HEK293 (cell line): Measurements from ENCODE around the gene TESK2.
A peak's percentile ranks its signal among the peaks of the same experiment; 100 is the strongest.

Source experiments
- CTCF ChIA-PET: fragments of 350-600 bp; formaldehyde crosslinking; extraction: SDS; loops from one replicate; lab custom pipeline; 2021; ENCODE audit warnings: antibody characterized with exemption; lab: Yijun Ruan, JAX
- POLR2A ChIA-PET: fragments of 300-600 bp; formaldehyde crosslinking; extraction: SDS; loops from one replicate; lab custom pipeline; 2020; ENCODE audit warnings: antibody characterized with exemption, inconsistent platforms; lab: Yijun Ruan, JAX
- H3K27ac ChIP-seq: fragments of 200-500 bp; sonication (Bioruptor generic); 2 replicates; pipeline ENCODE4 v1.5.1; 2014; ENCODE audit warnings: low read depth, low read length, control low read depth, inconsistent platforms; ENCODE audit errors: extremely low read depth
- H3K36me3 ChIP-seq, 2 experiments: fragments of 200-500 bp in 1 of 2; sonication (Bioruptor generic) in 1 of 2; 1 replicate in 1 of 2; 2 replicates in 1 of 2; pipeline ENCODE4 v1.5.1; 2014 to 2017; ENCODE audit warnings: inconsistent platforms in 2 of 2, low read length in 2 of 2; ENCODE audit not compliant: control insufficient read depth in 2 of 2, insufficient read depth in 1 of 2
- H3K4me1 ChIP-seq: fragments of 200-500 bp; sonication (Bioruptor generic); 2 replicates; pipeline ENCODE4 v1.5.1; 2014; ENCODE audit warnings: mild to moderate bottlenecking, low read length, inconsistent platforms; ENCODE audit not compliant: control insufficient read depth, insufficient read depth
- H3K4me3 ChIP-seq: 2 replicates; pipeline ENCODE4 v1.5.1; 2011; ENCODE audit warnings: low read depth, mild to moderate bottlenecking, control low read depth, low read length, moderate library complexity
- H3K9me3 ChIP-seq: fragments of 200-500 bp; sonication (Bioruptor generic); 2 replicates; pipeline ENCODE4 v1.5.1; 2014; ENCODE audit warnings: low read depth, low read length, inconsistent platforms; ENCODE audit not compliant: control insufficient read depth, insufficient read depth
- AEBP2 ChIP-seq: fragments of 450-650 bp; formaldehyde crosslinking; IDR thresholded peaks from 2 replicates; pipeline ENCODE4 v1.5.1; 2016; ENCODE audit warnings: missing biosample characterization, missing genetic modification characterization, borderline replicate concordance
- CTCF ChIP-seq: fragments of 450-650 bp; formaldehyde crosslinking; IDR thresholded peaks from 2 replicates; pipeline ENCODE4 v1.5.1; 2016; ENCODE audit warnings: missing biosample characterization, missing genetic modification characterization
- PRDM1 ChIP-seq: fragments of 450-650 bp; formaldehyde crosslinking; IDR thresholded peaks from 2 replicates; pipeline ENCODE4; 2016; ENCODE audit warnings: missing biosample characterization, missing genetic modification characterization
- PRDM2 ChIP-seq: fragments of 450-650 bp; formaldehyde crosslinking; IDR thresholded peaks from 2 replicates; pipeline ENCODE4 v1.5.1; 2016; ENCODE audit warnings: missing biosample characterization, missing genetic modification characterization, borderline replicate concordance
- PRDM4 ChIP-seq: fragments of 450-650 bp; formaldehyde crosslinking; IDR thresholded peaks from 2 replicates; pipeline ENCODE4 v1.5.1; 2017; ENCODE audit warnings: missing biosample characterization, missing genetic modification characterization
- SCRT1 ChIP-seq: fragments of 450-650 bp; formaldehyde crosslinking; IDR thresholded peaks from 2 replicates; pipeline ENCODE4 v1.5.1; 2016; ENCODE audit warnings: missing biosample characterization, missing genetic modification characterization, borderline replicate concordance
- TCF7L2 ChIP-seq: IDR thresholded peaks from 2 replicates; pipeline ENCODE4 v1.6.1; 2011; ENCODE audit warnings: low read depth, mild to moderate bottlenecking, inconsistent platforms, low read length, moderate library complexity, borderline replicate concordance
- ZBTB17 ChIP-seq: fragments of 450-650 bp; formaldehyde crosslinking; IDR thresholded peaks from 2 replicates; pipeline ENCODE4 v1.5.1; 2016; ENCODE audit warnings: missing biosample characterization, missing genetic modification characterization
- ZBTB21 ChIP-seq: fragments of 450-650 bp; formaldehyde crosslinking; IDR thresholded peaks from 2 replicates; pipeline ENCODE4 v1.5.1; 2017; ENCODE audit warnings: missing biosample characterization, missing genetic modification characterization
- ZEB2 ChIP-seq: fragments of 450-650 bp; formaldehyde crosslinking; IDR thresholded peaks from 2 replicates; pipeline ENCODE4 v1.5.1; 2016; ENCODE audit warnings: missing biosample characterization, missing genetic modification characterization
- ZFP69B ChIP-seq: fragments of 450-650 bp; formaldehyde crosslinking; IDR thresholded peaks from 2 replicates; pipeline ENCODE4 v1.5.1; 2016; ENCODE audit warnings: missing biosample characterization, missing genetic modification characterization
- ZNF132 ChIP-seq: fragments of 450-650 bp; formaldehyde crosslinking; IDR thresholded peaks from 2 replicates; pipeline ENCODE4 v1.5.1; 2017; ENCODE audit warnings: missing biosample characterization, missing genetic modification characterization, borderline replicate concordance
- ZNF2 ChIP-seq: fragments of 450-650 bp; formaldehyde crosslinking; IDR thresholded peaks from 2 replicates; pipeline ENCODE4 v1.5.1; 2016; ENCODE audit warnings: missing biosample characterization, missing genetic modification characterization
- ZNF366 ChIP-seq: fragments of 450-650 bp; formaldehyde crosslinking; conservative IDR thresholded peaks from 2 replicates; pipeline ENCODE4 v1.5.1; 2016; ENCODE audit warnings: missing biosample characterization, missing genetic modification characterization
- ZNF560 ChIP-seq: fragments of 450-650 bp; formaldehyde crosslinking; IDR thresholded peaks from 2 replicates; pipeline ENCODE4 v1.5.1; 2017; ENCODE audit warnings: missing biosample characterization, missing genetic modification characterization, borderline replicate concordance
- ZNF561 ChIP-seq: fragments of 450-650 bp; IDR thresholded peaks from 2 replicates; pipeline ENCODE4 v1.5.1; 2018; ENCODE audit warnings: missing biosample characterization, missing genetic modification characterization, borderline replicate concordance
- ZNF600 ChIP-seq: fragments of 450-650 bp; formaldehyde crosslinking; IDR thresholded peaks from 2 replicates; pipeline ENCODE4 v1.5.1; 2016; ENCODE audit warnings: missing biosample characterization, missing genetic modification characterization
- ZNF624 ChIP-seq: fragments of 450-650 bp; formaldehyde crosslinking; IDR thresholded peaks from 2 replicates; pipeline ENCODE4 v1.5.1; 2017; ENCODE audit warnings: missing biosample characterization, missing genetic modification characterization
- ZNF626 ChIP-seq: fragments of 450-650 bp; sonication (Bioruptor Pico); formaldehyde crosslinking; IDR thresholded peaks from 2 replicates; pipeline ENCODE4 v1.5.1; 2018; ENCODE audit warnings: missing biosample characterization, missing genetic modification characterization, inconsistent platforms
- ZNF639 ChIP-seq: fragments of 450-650 bp; formaldehyde crosslinking; IDR thresholded peaks from 2 replicates; pipeline ENCODE4 v1.5.1; 2016; ENCODE audit warnings: missing biosample characterization, missing genetic modification characterization
- ZNF677 ChIP-seq: fragments of 450-650 bp; IDR thresholded peaks from 2 replicates; pipeline ENCODE4 v1.5.0; 2018; ENCODE audit warnings: missing biosample characterization, mild to moderate bottlenecking, missing genetic modification characterization, moderate library complexity
- ZNF837 ChIP-seq: fragments of 450-650 bp; formaldehyde crosslinking; IDR thresholded peaks from 2 replicates; pipeline ENCODE4 v1.5.1; 2016; ENCODE audit warnings: missing biosample characterization, missing genetic modification characterization
- ZXDB ChIP-seq: fragments of 450-650 bp; formaldehyde crosslinking; IDR thresholded peaks from 2 replicates; pipeline ENCODE4 v1.5.1; 2016; ENCODE audit warnings: missing biosample characterization, missing genetic modification characterization

The TESK2 gene

GRCh38 chr1:45359882-45360513 lies 131.0 kb downstream of the TESK2 start (continued):
- TF ChIP-seq PRDM2 (tag by site-specific recombination) = no peak
- no peak for TF ChIP-seq TCF7L2
- no peak for TF ChIP-seq CTCF (tag by site-specific recombination)
- TF ChIP-seq ZXDB (tag by site-specific recombination) = no peak
- no peak for TF ChIP-seq ZNF624 (tag by site-specific recombination)
- no peak for TF ChIP-seq ZEB2 (tag by site-specific recombination)
- TF ChIP-seq PRDM4 = no peak

- no peak overlapping the region for H3K4me3 ChIP-seq
- peaks cover 7% of the 10 kb centered on the region; the same call in 1 of the 2 replicates for H3K4me1 ChIP-seq
- no peaks in the 10 kb centered on the region for H3K36me3 ChIP-seq
- ChIA-PET POLR2A (interaction anchor here (0.6 to 2.5 kb wide), 6 partner anchors 8 to 330 kb away, joined by 3 to 14 read pairs (median 6); partner anchors contain the start of genes GPBP1L1, MUTYH, TESK2 and TOE1), CTCF (interaction anchor here (0.6 to 11.2 kb wide), 4 partner anchors 58 to 890 kb away, joined by 3 to 157 read pairs (median 5); partner anchors contain the start of gene TESK2)
- no peak overlapping the region for H3K27ac ChIP-seq
- no peaks in the 10 kb centered on the region for H3K9me3 ChIP-seq
- TF ChIP-seq ZNF600 (tag by site-specific recombination) (peak; percentile 93), ZNF560 (tag by site-specific recombination) (no peak), AEBP2 (no peak), ZNF626 (tag by site-specific recombination) (no peak), ZNF624 (tag by site-specific recombination) (no peak), ZNF2 (no peak), ZNF837 (no peak), ZNF677 (no peak), PRDM1 (tag by site-specific recombination) (peak; percentile 67; the same call in 1 of the 2 replicates), ZBTB21 (no peak), ZNF132 (tag by site-specific recombination) (no peak), ZNF366 (tag by site-specific recombination) (peak; percentile 73), ZBTB17 (tag by site-specific recombination) (peak; percentile 74; the same call in 1 of the 2 replicates), ZNF561 (tag by site-specific recombination) (no peak), ZFP69B (tag by site-specific recombination) (no peak), SCRT1 (tag by site-specific recombination) (no peak), ZNF639 (tag by site-specific recombination) (peak; percentile 60; the same call in 1 of the 2 replicates)
Measured at GRCh38 chr1:45356186-45356585, 134.8 kb downstream of the TESK2 start.
